ENCODE results near the gene SPOUT1.
"Not testable (repeated sequence)": the region's sequence is repeated elsewhere in the genome, so short reads cannot be mapped to it uniquely, and the experiment has no call there.

SPOUT1 gene

GRCh38 chr9:128809831-128810230 lies 19.8 kb downstream of the SPOUT1 start:
- no peak for DNase-seq

- DNase-seq, result no peak
These were observed 20.5 kb downstream of the SPOUT1 start for GRCh38 chr9:128809036-128809599.

GRCh38 chr9:128808543-128808942 lies 21.1 kb downstream of the SPOUT1 start:
- DNase-seq, result no peak

- DNase-seq, result no peak
These were observed 21.8 kb downstream of the SPOUT1 start for GRCh38 chr9:128807827-128808226.

GRCh38 chr9:128805661-128806060 lies 23.9 kb downstream of the SPOUT1 start:
- no peak for DNase-seq

DNA sequence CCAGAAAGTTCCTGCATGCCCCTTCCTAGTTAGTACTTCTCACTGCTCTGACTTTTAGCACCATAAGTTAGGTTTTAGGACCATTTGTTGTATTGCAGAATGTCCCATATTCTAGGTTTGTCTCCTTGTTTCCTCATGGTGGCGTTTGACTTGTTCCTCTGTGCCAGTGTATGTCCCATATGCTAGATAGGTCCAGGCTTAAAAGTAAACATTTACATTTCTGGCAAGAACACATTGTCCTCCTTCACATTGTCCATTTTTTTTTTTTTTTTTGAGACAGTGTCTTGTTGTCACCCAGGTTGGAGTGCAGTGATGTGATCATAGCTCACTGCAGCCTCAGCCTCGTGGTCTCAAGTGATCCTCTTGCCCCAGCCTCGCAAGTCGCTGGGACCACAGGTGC lies 27.1 kb downstream of the SPOUT1 start:
- no peak for DNase-seq

DNA sequence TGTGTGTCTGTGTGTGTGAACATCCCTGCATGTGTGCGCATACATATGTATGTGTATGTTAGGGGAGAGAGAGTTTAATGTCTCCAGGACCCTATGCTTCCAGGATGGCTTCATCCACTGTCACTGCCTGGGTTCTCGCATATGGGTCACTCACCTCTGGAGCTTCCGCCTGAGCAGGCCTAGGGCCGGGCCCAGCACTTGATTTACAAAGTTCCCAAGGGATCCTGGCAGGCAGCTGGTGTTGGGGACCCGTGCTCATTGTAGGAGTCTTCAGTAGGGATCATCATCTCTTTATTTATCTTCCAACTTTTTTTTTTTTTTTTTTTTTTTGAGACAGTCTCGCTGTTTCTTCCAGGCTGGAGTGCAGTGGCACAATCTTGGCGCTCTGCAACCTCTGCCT lies 29.5 kb downstream of the SPOUT1 start:
- DNase-seq, result no peak

GRCh38 chr9:128798896-128799295 lies 30.7 kb downstream of the SPOUT1 start:
- DNase-seq, result no peak

GRCh38 chr9:128794961-128795360 lies 34.6 kb downstream of the SPOUT1 start:
- DNase-seq, result not testable (repeated sequence)

DNA sequence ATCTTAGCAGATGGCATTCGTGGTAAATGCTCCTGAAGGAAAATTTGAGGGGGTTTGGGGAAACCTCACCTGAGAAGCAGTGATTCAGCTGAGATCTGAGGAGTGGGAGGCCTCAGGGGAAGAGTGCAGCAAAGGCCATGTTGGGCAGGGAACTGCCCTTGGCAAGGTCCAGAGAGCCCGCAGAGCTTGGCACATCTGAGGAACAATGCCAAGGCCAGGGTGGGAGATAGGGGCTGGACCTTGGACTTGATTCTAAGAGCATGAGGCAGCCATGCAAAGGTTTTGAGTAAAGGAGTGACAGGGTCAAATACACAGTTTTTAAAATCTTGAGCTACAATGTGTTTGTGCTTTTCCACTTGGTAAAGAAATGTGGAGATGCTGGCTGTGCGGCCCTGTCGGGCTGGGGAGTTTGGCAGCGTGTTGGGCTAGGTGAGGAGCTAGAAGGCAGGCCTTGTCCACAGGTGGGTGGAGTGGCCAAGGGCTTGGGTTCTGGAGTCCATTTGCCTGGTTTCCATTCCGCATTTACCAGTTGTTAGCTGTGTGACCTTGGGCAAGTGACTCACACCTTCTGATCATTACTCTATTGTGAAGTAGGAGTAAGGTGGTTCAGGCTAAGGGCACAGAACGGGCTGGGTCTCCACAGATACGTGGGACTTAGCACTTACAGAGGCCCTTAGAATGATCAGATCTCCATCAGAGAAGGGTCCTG lies 36.5 kb downstream of the SPOUT1 start:
- no peak for DNase-seq

DNA sequence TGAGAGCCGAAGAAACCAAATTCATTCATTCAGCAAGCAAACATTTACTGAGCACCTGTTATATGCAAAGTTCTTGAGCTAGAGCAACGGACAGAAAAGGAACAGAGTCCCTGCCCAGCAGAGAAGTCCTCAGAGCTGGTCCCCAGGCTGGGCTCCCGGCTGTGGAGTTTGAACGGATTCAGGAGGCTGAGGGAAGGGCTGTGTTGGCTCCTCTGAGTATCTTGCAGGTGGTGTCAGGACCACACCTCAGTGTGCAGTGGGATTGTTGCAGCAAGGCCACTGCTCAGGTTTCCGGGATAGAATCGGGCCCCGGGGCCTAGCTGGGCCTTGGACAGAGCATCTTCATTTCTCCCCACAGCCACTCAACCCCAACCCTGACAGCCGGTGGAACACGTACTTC lies 37.5 kb downstream of the SPOUT1 start:
- DNase-seq, result no peak

DNA sequence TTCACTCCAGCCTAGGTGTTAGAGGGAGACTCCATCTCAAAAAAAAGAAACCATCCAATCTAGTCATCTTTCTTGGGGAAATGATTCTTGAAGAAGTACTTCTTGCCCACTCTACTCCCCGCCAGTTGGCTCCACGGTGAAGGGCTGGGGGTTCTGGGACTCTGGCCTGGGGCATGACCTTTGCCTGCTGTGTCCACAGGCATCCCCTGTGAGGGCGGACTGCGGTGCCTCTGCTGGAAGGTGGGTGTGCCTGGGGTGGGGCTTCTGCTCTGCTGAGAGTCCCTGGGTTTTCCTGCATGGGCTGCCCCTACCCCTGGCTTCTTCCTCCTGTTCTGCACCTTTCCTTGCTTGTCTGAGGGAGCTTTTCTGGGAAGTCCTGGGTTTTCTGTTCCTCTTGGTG lies 39.1 kb downstream of the SPOUT1 start:
- no peak for DNase-seq

DNA sequence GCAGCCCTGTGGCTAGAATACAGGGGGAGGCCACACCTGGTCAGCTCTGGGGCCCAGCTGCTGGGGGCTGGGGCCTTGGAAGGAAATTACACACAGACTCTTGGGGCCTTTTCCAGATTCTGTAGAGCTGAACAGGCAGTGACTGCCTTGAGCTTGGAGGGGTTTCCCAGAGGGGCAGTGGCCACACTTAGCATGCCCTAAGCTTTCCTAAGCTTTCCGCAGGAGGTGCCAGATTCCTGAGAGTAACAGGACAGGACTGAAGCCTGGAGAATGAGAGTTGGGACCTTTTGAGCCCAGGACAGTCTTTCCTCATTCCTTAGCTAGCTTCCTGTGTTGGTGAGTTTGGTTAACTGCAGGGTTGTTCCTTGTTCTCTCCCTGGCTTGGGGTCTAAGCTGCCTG lies 41.1 kb downstream of the SPOUT1 start:
- DNase-seq, result no peak

- no peak for DNase-seq
These were observed 41.9 kb downstream of the SPOUT1 start for GRCh38 chr9:128787659-128788058.

DNA sequence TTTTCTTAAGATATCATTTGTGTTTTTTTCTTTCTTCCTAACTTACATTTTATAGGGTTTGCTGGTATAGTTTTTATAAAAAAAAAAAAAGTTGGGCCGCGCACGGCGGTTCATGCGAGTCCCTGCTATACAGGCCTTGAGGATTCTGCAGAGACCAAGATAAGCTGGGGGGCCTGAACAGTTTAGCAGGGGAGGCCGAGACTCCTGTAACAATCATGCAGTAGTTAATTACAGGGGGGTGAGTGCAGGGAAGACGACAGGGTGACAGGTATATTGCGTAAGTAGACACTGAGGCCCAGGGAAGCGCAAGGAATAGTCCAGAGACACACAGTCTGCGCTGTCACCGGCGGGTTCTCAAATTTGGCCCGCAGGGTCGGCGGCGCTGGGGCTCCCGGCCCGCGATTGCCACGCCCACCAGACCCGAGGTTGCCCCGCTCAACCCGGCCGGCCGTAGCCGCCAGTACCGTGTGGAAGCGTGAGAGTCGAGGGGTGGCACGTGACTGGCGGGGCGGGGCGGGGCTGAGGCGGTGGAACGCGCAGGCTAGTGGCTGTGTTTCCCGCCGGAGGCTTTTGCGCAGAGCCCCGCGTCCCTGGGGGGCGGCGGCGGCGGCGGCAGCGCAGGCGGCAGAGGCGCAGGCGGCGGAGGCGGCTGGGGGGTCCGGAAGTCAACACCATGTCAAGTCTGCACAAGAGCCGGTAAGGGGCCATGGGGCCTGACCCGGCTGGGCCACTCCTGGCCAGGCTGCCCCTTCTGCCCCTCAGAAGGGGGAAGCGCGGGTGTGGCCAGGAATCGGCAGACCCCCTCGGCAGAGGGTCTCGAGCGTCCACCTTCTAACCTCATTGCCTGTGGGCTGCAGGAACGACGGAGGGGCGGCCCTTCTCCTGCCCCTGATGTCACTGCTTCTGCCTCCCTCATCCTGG lies 42.7 kb downstream of the SPOUT1 start, which contains the start of gene TBC1D13:
TBC1D13 (plus strand) TSS at position 573 of the 921 bp plus-strand sequence; CDS start at position 674, 101 bp downstream.
- peak; percentile 85 for DNase-seq

DNA sequence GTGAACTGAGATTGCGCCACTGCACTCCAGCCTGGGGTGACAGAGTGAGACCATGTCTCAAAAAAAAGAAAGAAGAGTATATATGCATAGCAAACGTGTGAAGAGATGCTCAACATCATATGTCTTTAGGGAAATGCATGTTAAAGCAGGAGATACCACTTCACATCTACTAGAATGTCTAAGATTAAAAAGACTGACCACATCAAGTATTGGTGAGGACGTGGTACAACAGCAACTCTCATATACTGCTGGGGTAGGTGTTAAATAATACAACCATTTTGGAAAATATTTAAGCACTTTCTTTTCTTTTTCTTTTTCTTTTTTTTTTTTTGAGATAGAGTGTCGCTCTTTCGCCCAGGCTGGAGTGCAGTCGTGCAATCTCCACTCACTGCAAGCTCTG lies 44.2 kb downstream of the SPOUT1 start:
- no peak for DNase-seq

DNA sequence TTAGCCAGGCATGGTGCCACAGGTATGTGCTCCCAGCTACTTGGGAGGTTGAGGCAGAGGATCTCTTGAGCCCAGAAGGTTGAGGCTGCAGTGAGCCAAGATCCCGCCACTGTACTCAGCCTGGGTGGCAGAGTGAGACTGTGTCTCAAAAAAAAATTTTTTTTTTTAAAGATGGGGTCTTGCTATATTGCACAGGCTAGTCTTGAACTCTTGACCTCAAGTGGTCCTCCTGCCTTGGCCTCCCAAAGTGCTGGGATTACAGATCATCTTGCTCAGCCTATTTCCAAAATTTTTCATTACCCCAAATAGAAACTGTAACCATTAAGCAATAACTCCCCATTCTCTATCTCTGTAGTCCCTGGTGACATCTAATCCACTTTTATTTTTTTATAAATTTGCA lies 46.9 kb downstream of the SPOUT1 start:
- DNase-seq, result no peak

DNA sequence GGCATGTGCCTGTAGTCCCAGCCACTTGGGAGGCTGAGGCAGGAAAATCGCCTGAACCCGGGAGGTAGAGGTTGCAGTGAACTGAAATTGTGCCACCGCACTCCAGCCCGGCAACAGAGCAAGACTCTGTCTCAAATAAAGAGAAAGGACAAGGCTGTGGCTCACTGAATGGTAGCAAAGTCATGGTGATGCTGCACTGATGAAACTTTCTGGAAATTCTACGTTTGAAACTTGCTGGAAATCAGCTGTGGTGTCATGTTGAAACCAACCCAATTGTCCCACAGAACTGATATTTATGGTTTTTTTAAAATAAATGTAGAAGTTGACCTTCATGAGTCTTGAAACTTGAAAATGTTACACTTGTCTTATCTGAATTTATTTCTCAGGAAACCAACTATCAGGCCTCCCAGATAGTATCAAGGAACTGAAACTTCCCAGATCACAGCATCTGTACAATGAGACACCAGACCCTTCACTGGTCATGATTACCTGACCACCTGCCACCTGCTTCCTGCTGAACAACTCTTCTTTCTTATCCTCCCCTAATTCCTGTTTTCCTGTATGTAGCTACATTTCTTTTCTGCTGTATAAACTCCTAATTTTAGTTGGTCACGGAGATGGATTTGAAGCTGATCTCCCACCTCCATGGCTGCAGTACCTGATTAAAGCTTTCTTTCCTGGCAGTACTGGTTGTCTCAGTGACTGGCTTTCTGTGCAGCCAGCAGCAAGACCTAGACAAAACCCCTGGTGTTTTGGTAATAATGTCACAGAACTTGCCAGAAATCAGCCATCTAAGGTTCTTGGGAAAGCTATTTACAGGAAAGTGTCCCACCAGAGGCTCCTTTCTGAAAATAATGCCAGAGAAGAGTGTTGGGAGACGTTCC lies 48.2 kb downstream of the SPOUT1 start:
- no peak for DNase-seq

GRCh38 chr9:128780093-128780492 lies 49.5 kb downstream of the SPOUT1 start:
- not testable (repeated sequence) for DNase-seq

DNA sequence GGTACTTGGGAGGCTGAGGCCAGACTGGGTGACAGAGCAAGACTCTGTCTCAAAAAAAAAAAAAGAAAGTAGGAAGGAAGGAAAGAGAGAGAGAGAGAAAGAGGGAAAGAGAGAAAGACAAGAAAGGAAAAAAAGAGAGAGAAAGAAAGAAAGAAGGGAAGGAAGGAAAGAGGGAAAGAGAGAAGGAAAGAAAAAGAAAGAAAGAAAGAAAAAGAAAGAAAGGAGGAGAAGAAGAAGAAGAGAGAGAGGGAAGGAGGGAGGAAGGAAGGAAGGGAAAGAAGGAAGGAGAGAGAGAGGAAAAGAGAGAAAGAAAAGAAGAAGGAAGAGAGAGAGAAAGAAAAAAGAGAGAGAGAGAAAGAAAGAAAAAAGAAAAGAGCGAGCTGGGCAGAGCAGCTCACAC lies 54.8 kb downstream of the SPOUT1 start:
- no peak for DNase-seq

- no peak for DNase-seq
These were observed 56.5 kb downstream of the SPOUT1 start for GRCh38 chr9:128773049-128773448.

DNA sequence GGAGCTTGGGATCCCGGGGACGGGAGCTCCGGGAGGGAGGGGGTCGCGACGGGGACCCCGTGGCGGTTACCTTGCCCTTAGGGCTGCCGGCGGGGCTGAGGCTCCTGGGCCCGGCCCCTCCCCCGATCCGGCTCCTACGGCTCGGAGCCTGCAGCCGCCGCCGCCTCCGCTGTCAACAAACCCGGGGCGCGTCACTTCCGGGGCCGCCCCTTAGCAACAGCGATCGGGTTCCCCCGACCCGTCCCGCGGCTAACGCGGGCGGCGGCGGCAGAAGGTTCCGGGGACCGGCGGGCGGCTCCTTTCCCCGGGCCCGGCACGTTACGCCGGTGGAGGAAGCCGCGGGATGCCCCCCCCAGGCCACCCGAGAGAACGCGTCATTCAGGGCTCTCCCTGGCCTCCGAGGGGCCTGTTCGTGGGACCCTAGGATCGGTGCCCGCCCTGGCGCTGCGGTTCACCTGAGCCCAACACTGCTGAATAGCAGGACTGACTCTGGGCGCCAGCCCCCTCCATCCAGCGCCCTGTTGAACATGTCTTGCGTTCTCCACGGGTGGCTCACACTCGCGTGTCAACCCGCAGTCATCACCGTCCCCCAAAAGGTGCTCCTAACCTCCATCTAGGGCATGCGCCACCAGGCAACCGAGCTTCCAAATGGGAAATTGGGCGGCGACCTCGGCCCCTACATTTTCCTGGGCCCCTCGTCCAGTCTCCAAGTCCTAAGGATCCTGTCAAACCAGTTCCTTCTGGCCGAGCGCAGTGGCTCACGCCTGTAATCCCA lies 57.7 kb downstream of the SPOUT1 start, which contains the start of gene ZER1:
ZER1 (minus strand) TSS at position 183 of the 775 bp plus-strand sequence. CDS start 16,362 bp downstream, outside the sequence.
- DNase-seq, result peak; percentile 79
